ENCODE data around the gene ANKRD50. TPM values are rescaled to one million over a fixed set of nuclear protein-coding genes. Genes with fewer than 3 reads are reported as not detected.

ANKRD50 gene
- total RNA-seq, 1 donor from 2014 or later: 31.4 TPM

DNA sequence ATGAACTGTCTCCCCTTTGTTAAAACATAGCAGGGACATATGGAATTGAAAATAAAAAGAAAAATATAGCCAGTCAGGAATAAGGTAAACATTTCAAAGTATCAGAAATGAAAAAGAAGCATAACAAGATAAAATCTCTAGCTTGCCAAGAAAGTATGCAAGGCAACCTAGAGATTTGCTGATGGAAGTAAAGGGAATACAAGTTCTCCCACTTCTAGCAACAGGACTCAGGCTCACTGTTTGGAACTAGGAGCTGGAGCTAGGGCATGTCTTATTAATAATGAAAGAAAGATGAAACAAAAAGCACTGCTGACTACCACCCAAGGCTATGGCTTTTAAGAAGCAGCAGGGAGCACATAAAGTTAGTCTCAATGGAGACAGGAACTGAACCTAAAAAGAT, 18.2 kb downstream of the ANKRD50 start:
- Mint-ChIP-seq H3K9me3 (peaks cover 9% of the 10 kb centered on the region), H3K36me3 (peaks cover 61% of the 10 kb centered on the region)
- TF ChIP-seq, protein P1, sequence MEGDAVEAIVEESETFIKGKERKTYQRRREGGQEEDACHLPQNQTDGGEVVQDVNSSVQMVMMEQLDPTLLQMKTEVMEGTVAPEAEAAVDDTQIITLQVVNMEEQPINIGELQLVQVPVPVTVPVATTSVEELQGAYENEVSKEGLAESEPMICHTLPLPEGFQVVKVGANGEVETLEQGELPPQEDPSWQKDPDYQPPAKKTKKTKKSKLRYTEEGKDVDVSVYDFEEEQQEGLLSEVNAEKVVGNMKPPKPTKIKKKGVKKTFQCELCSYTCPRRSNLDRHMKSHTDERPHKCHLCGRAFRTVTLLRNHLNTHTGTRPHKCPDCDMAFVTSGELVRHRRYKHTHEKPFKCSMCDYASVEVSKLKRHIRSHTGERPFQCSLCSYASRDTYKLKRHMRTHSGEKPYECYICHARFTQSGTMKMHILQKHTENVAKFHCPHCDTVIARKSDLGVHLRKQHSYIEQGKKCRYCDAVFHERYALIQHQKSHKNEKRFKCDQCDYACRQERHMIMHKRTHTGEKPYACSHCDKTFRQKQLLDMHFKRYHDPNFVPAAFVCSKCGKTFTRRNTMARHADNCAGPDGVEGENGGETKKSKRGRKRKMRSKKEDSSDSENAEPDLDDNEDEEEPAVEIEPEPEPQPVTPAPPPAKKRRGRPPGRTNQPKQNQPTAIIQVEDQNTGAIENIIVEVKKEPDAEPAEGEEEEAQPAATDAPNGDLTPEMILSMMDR (conservative IDR thresholded peaks at IDR 0.05): no peak

DNA sequence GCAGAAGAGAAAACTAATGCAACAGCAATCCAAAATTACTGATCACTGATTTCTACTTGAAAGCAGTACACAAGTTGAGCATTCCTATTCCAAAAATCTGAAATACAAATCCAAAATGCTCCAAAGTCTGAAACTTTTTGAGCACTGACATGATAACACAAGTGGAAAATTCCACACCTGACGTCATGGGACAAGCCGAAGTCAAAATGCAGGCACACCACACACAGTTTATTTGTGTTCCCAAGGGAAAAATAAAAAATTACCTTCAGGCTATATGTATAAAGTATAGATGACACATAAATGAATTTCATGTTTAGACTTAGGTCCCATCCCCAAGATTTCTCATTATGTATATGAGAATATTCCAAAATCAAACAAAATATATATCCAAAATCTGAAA, 20.7 kb downstream of the ANKRD50 start:
- Mint-ChIP-seq H3K36me3 (peaks cover 58% of the 10 kb centered on the region), H3K4me1 (ENCODE audit: unreplicated experiment) (peaks cover 6% of the 10 kb centered on the region), H3K27me3 (no peaks in the 10 kb centered on the region), H3K4me3 (no peak overlapping the region), H3K9me3 (no peaks in the 10 kb centered on the region), H3K27ac (no peak overlapping the region)
- TF ChIP-seq, protein P1 (conservative IDR thresholded peaks at IDR 0.05): no peak
- DNase-seq (ENCODE audit: extremely low spot score, unreplicated experiment): no peak

More for the DNA sequence above, 18.2 kb downstream of the ANKRD50 start:
- no peak overlapping the region for H3K27ac Mint-ChIP-seq
- H3K4me1 Mint-ChIP-seq (ENCODE audit: unreplicated experiment): peaks cover 6% of the 10 kb centered on the region
- H3K4me3 Mint-ChIP-seq: no peak overlapping the region
- no peak for DNase-seq (ENCODE audit: extremely low spot score, unreplicated experiment)
- no peaks in the 10 kb centered on the region for H3K27me3 Mint-ChIP-seq

GRCh38 chr4:124686279-124686678, 26.3 kb downstream of the ANKRD50 start:
- Mint-ChIP-seq H3K4me3 (no peak overlapping the region), H3K9me3 (peaks cover 6% of the 10 kb centered on the region), H3K27ac (no peak overlapping the region), H3K36me3 (peaks cover 49% of the 10 kb centered on the region), H3K27me3 (no peaks in the 10 kb centered on the region), H3K4me1 (ENCODE audit: unreplicated experiment) (peaks cover 5% of the 10 kb centered on the region)
- DNase-seq (ENCODE audit: extremely low spot score, unreplicated experiment): no peak
- TF ChIP-seq, protein P1 (conservative IDR thresholded peaks at IDR 0.05): no peak

- DNase-seq (ENCODE audit: extremely low spot score, unreplicated experiment): no peak
- Mint-ChIP-seq H3K27me3 (no peaks in the 10 kb centered on the region), H3K4me3 (no peak overlapping the region), H3K27ac (no peak overlapping the region), H3K36me3 (peaks cover 47% of the 10 kb centered on the region), H3K9me3 (peaks cover 6% of the 10 kb centered on the region), H3K4me1 (ENCODE audit: unreplicated experiment) (peaks cover 5% of the 10 kb centered on the region)
- TF ChIP-seq, protein P1 (conservative IDR thresholded peaks at IDR 0.05): no peak
Measured at GRCh38 chr4:124685851-124686250, 26.7 kb downstream of the ANKRD50 start.

- TF ChIP-seq, protein P1 (conservative IDR thresholded peaks at IDR 0.05): no peak
- Mint-ChIP-seq H3K4me3 (no peak overlapping the region), H3K27me3 (no peaks in the 10 kb centered on the region), H3K9me3 (peaks cover 6% of the 10 kb centered on the region), H3K36me3 (peaks cover 41% of the 10 kb centered on the region), H3K4me1 (ENCODE audit: unreplicated experiment) (peaks cover 5% of the 10 kb centered on the region), H3K27ac (no peak overlapping the region)
- DNase-seq (ENCODE audit: extremely low spot score, unreplicated experiment): no peak
Measured at GRCh38 chr4:124684301-124684700, 28.2 kb downstream of the ANKRD50 start.

DNA sequence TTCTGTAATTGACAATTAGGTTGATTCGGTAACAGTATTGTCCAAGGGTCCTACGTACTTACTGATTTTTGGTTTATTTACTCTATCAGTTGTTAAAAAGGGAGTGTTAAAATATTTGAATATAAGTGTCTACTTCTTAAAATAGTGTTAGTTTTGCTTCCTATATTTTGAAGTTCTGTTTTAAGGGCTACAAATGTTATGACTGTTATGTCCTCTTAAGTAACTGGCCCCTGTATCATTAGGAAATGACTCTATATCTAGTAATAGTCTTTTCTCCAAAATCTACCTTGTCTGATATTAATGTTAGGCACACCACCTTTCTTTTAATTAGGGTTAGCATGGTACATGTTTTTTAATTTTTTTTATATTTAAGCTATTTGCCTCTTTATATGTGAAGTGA, 30.1 kb downstream of the ANKRD50 start:
- peaks cover 6% of the 10 kb centered on the region for H3K9me3 Mint-ChIP-seq
- H3K36me3 Mint-ChIP-seq: peaks cover 25% of the 10 kb centered on the region
- no peaks in the 10 kb centered on the region for H3K27me3 Mint-ChIP-seq
- TF ChIP-seq, protein P1 (conservative IDR thresholded peaks at IDR 0.05): no peak
- no peak overlapping the region for H3K4me3 Mint-ChIP-seq
- H3K4me1 Mint-ChIP-seq (ENCODE audit: unreplicated experiment): peaks cover 5% of the 10 kb centered on the region
- DNase-seq (ENCODE audit: extremely low spot score, unreplicated experiment): no peak
- no peak overlapping the region for H3K27ac Mint-ChIP-seq

All from type B pancreatic cell (in vitro differentiated cells).